ENCODE data around the gene C15orf61.

Gene C15orf61

DNA sequence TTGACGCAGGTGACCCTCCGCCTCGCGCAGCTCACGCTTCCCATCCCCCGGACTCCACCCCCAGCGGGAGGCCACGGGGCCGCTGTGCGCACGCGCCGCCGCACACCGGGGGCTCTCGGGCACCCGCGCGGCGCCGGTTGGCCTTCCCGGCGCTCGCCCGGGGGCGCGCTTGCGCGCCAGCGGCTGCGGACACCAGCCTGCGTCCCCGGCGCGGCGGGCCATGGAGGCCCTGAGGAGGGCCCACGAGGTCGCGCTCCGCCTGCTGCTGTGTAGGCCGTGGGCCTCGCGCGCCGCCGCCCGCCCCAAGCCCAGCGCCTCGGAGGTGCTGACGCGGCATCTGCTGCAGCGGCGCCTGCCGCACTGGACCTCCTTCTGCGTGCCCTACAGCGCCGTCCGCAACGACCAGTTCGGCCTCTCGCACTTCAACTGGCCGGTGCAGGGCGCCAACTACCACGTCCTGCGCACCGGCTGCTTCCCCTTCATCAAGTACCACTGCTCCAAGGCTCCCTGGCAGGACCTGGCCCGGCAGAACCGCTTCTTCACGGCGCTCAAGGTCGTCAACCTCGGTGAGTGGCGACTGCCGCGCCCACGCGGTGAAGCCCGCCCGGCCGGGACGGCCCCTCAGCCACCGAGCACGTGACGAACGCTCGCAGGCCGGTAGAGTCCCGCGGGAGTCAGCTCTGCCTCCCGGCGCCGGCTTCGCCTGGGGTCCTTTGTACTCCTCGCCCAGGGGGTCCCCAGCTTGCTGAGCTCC, at the start of gene C15orf61:
Gene C15orf61, plus strand, starts transcription at position 103 of the 754 bp plus-strand sequence. Its CDS starts 118 bp downstream, at position 221.
- TF ChIP-seq CTCF (IDR thresholded peaks at IDR 0.05; ENCODE audit: borderline replicate concordance, control extremely low read depth, extremely low read depth, insufficient read depth, missing control alignments): peak; percentile 8
- DNase-seq (ENCODE audit: low spot score): peak; percentile 95
- in situ Hi-C loops (cut with MboI; ENCODE audit: low sequenced_read_pairs, unreplicated experiment): no loop called here

GRCh38 chr15:67472957-67473356, 48.0 kb upstream of the C15orf61 start:
- in situ Hi-C loops (cut with MboI; ENCODE audit: low sequenced_read_pairs, unreplicated experiment): no loop called here
- DNase-seq (ENCODE audit: low spot score): no peak
- no peak for TF ChIP-seq CTCF (IDR thresholded peaks at IDR 0.05; ENCODE audit: borderline replicate concordance, control extremely low read depth, extremely low read depth, insufficient read depth, missing control alignments)

- no peak for DNase-seq (ENCODE audit: low spot score)
- no peak for TF ChIP-seq CTCF (IDR thresholded peaks at IDR 0.05; ENCODE audit: borderline replicate concordance, control extremely low read depth, extremely low read depth, insufficient read depth, missing control alignments)
- in situ Hi-C loops (cut with MboI; ENCODE audit: low sequenced_read_pairs, unreplicated experiment): no loop called here
Observed at GRCh38 chr15:67474405-67475110, 46.4 kb upstream of the C15orf61 start.

- TF ChIP-seq CTCF (IDR thresholded peaks at IDR 0.05; ENCODE audit: borderline replicate concordance, control extremely low read depth, extremely low read depth, insufficient read depth, missing control alignments): no peak
- DNase-seq (ENCODE audit: low spot score): no peak
- in situ Hi-C loops (cut with MboI; ENCODE audit: low sequenced_read_pairs, unreplicated experiment): no loop called here
Observed at GRCh38 chr15:67479781-67480505, 41.0 kb upstream of the C15orf61 start.

GRCh38 chr15:67480741-67481140, 40.2 kb upstream of the C15orf61 start:
- TF ChIP-seq CTCF (IDR thresholded peaks at IDR 0.05; ENCODE audit: borderline replicate concordance, control extremely low read depth, extremely low read depth, insufficient read depth, missing control alignments): no peak
- in situ Hi-C loops (cut with MboI; ENCODE audit: low sequenced_read_pairs, unreplicated experiment): no loop called here
- no peak for DNase-seq (ENCODE audit: low spot score)

GRCh38 chr15:67481680-67482079, 39.3 kb upstream of the C15orf61 start:
- in situ Hi-C loops (cut with MboI; ENCODE audit: low sequenced_read_pairs, unreplicated experiment): no loop called here
- TF ChIP-seq CTCF (IDR thresholded peaks at IDR 0.05; ENCODE audit: borderline replicate concordance, control extremely low read depth, extremely low read depth, insufficient read depth, missing control alignments): no peak
- no peak for DNase-seq (ENCODE audit: low spot score)

Measured in GM13976 (cell line).